Esophagus squamous epithelium (tissue), 4 donors: Measurements from ENCODE around the gene TRAF3.

Source experiments
- POLR2A ChIP-seq, 4 donors: fragments of 450-650 bp; IDR thresholded peaks; one replicate each; pipeline ENCODE4 v1.6.1; 2017; ENCODE audit warnings: antibody characterized with exemption in 4 of 4, mild to moderate bottlenecking in 4 of 4, moderate library complexity in 3 of 4
- TF ChIP-seq, protein P1 (sequence below), 6 experiments: fragments of 450-650 bp in 4 of 6; fragments of 200-600 bp in 2 of 6; sonication (generic) in 2 of 6; IDR thresholded peaks; one replicate each; pipeline ENCODE4 v1.5.1; 2016 to 2019; ENCODE audit warnings: antibody characterized with exemption in 6 of 6, mild to moderate bottlenecking in 4 of 6, moderate library complexity in 4 of 6

DNA sequence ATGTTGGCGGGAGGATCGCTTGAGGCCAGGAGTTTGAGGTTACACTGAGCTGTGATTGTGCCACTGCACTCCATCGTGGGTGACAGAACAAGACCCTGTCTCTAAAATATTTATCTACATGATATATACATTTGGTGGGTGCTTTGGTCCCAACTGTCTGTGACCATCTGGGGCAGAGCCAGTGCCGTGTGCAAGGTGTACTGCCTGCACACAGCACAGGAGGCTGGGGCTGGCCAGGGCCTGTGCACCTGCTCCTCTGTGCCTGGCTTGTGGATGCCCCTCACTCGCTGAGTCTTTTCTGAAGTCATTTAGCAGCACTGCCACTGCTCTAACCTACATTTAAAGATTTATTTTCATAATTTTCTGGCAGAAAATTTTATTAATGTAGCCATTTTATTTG, 58.7 kb downstream of the TRAF3 start:
- TF ChIP-seq, protein P1, sequence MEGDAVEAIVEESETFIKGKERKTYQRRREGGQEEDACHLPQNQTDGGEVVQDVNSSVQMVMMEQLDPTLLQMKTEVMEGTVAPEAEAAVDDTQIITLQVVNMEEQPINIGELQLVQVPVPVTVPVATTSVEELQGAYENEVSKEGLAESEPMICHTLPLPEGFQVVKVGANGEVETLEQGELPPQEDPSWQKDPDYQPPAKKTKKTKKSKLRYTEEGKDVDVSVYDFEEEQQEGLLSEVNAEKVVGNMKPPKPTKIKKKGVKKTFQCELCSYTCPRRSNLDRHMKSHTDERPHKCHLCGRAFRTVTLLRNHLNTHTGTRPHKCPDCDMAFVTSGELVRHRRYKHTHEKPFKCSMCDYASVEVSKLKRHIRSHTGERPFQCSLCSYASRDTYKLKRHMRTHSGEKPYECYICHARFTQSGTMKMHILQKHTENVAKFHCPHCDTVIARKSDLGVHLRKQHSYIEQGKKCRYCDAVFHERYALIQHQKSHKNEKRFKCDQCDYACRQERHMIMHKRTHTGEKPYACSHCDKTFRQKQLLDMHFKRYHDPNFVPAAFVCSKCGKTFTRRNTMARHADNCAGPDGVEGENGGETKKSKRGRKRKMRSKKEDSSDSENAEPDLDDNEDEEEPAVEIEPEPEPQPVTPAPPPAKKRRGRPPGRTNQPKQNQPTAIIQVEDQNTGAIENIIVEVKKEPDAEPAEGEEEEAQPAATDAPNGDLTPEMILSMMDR (IDR thresholded peaks at IDR 0.05) = no peak
- no peak for TF ChIP-seq POLR2A (IDR thresholded peaks at IDR 0.05)
